Parathyroid adenoma (tissue), 2 donors: ENCODE data around the gene TMEM132C.

ENCODE experiments used
- H2AFZ ChIP-seq: fragments of 300-600 bp; sonication (generic); one replicate; pipeline ENCODE4 v1.7.0; 2017; ENCODE audit warnings: antibody characterized with exemption, mild to moderate bottlenecking
- H3K27ac ChIP-seq: fragments of 300-600 bp; sonication (generic); one replicate; pipeline ENCODE4 v1.7.0; 2017
- H3K27me3 ChIP-seq: fragments of 300-600 bp; sonication (generic); one replicate; pipeline ENCODE4 v1.7.0; 2017; ENCODE audit warnings: low read length; ENCODE audit not compliant: control insufficient read depth, insufficient read depth
- H3K36me3 ChIP-seq: fragments of 300-600 bp; sonication (generic); one replicate; pipeline ENCODE4 v1.7.0; 2017; ENCODE audit warnings: low read length; ENCODE audit not compliant: control insufficient read depth, insufficient read depth
- H3K4me1 ChIP-seq: fragments of 300-600 bp; sonication (generic); one replicate; pipeline ENCODE4 v1.7.0; 2017; ENCODE audit warnings: control low read depth
- H3K4me2 ChIP-seq: fragments of 300-600 bp; sonication (generic); one replicate; pipeline ENCODE4 v1.7.0; 2017; ENCODE audit warnings: low read length
- H3K4me3 ChIP-seq: fragments of 300-600 bp; sonication (generic); one replicate; pipeline ENCODE4 v1.7.0; 2017; ENCODE audit warnings: low read depth, low read length
- H3K79me2 ChIP-seq: fragments of 300-600 bp; sonication (generic); one replicate; pipeline ENCODE4 v1.7.0; 2017; ENCODE audit warnings: control low read depth
- H3K9ac ChIP-seq: fragments of 300-600 bp; sonication (generic); one replicate; pipeline ENCODE4 v1.7.0; 2017; ENCODE audit warnings: mild to moderate bottlenecking
- H3K9me3 ChIP-seq: fragments of 300-600 bp; sonication (generic); one replicate; pipeline ENCODE4 v1.7.0; 2017; ENCODE audit warnings: low read length; ENCODE audit not compliant: control insufficient read depth
- CTCF ChIP-seq: fragments of 300-600 bp; sonication (generic); IDR thresholded peaks from one replicate; pipeline ENCODE4 v1.7.0; 2017; ENCODE audit warnings: antibody characterized with exemption, mild to moderate bottlenecking
- donor health status: primary hyperparathyroidism.

TMEM132C gene

GRCh38 chr12:128339126-128339520, 72.2 kb downstream of the TMEM132C start:
- Histone ChIP-seq H3K9me3 (no peaks in the 10 kb centered on the region), H3K9ac (no peak overlapping the region), H3K4me2 (no peak overlapping the region), H3K4me3 (no peak overlapping the region), H3K79me2 (no peaks in the 10 kb centered on the region), H3K27me3 (peaks cover 3% of the 10 kb centered on the region), H2AFZ (no peak overlapping the region), H3K4me1 (no peaks in the 10 kb centered on the region), H3K27ac (no peak overlapping the region), H3K36me3 (no peaks in the 10 kb centered on the region)
- TF ChIP-seq CTCF: no peak

- no peak for TF ChIP-seq CTCF
- Histone ChIP-seq H3K27ac (no peak overlapping the region), H3K4me2 (no peak overlapping the region), H3K79me2 (no peaks in the 10 kb centered on the region), H2AFZ (no peak overlapping the region), H3K4me1 (no peaks in the 10 kb centered on the region), H3K9ac (no peak overlapping the region), H3K4me3 (no peak overlapping the region), H3K36me3 (no peaks in the 10 kb centered on the region), H3K27me3 (peaks cover 3% of the 10 kb centered on the region), H3K9me3 (no peaks in the 10 kb centered on the region)
Measured at GRCh38 chr12:128339631-128340030, 72.7 kb downstream of the TMEM132C start.

GRCh38 chr12:128353301-128353700, 86.3 kb downstream of the TMEM132C start:
- Histone ChIP-seq H3K9me3 (no peaks in the 10 kb centered on the region), H3K4me3 (no peak overlapping the region), H3K27ac (no peak overlapping the region), H2AFZ (no peak overlapping the region), H3K4me2 (no peak overlapping the region), H3K36me3 (no peaks in the 10 kb centered on the region), H3K4me1 (no peaks in the 10 kb centered on the region), H3K27me3 (no peaks in the 10 kb centered on the region), H3K9ac (no peak overlapping the region), H3K79me2 (no peaks in the 10 kb centered on the region)
- no peak for TF ChIP-seq CTCF

GRCh38 chr12:128356547-128356946, 89.6 kb downstream of the TMEM132C start:
- Histone ChIP-seq H2AFZ (no peak overlapping the region), H3K27ac (no peak overlapping the region), H3K9me3 (no peaks in the 10 kb centered on the region), H3K9ac (no peak overlapping the region), H3K27me3 (no peaks in the 10 kb centered on the region), H3K4me1 (no peaks in the 10 kb centered on the region), H3K36me3 (no peaks in the 10 kb centered on the region), H3K4me3 (no peak overlapping the region), H3K4me2 (no peak overlapping the region), H3K79me2 (no peaks in the 10 kb centered on the region)
- TF ChIP-seq CTCF: no peak

GRCh38 chr12:128361400-128361995, 94.5 kb downstream of the TMEM132C start:
- Histone ChIP-seq H3K9me3 (no peaks in the 10 kb centered on the region), H3K4me2 (no peak overlapping the region), H3K4me1 (no peaks in the 10 kb centered on the region), H2AFZ (no peak overlapping the region), H3K36me3 (no peaks in the 10 kb centered on the region), H3K79me2 (no peaks in the 10 kb centered on the region), H3K4me3 (no peak overlapping the region), H3K27me3 (no peaks in the 10 kb centered on the region), H3K27ac (no peak overlapping the region), H3K9ac (no peak overlapping the region)
- TF ChIP-seq CTCF: no peak
